Thyroid gland (tissue), 4 donors: ENCODE data around the gene MAJIN.

Source experiments
- CTCF ChIP-seq, 6 experiments: fragments of 200-600 bp in 3 of 6; fragments of 450-650 bp in 3 of 6; sonication (generic) in 3 of 6; IDR thresholded peaks; one replicate each; pipeline ENCODE4 v1.5.1; 2016 to 2019; ENCODE audit warnings: antibody characterized with exemption in 6 of 6, mild to moderate bottlenecking in 2 of 6, inconsistent platforms in 1 of 6, moderate library complexity in 1 of 6
- POLR2A ChIP-seq, 2 donors: fragments of 450-650 bp; IDR thresholded peaks; one replicate each; pipeline ENCODE4 v1.6.1; 2017; ENCODE audit warnings: antibody characterized with exemption in 2 of 2, mild to moderate bottlenecking in 2 of 2, moderate library complexity in 1 of 2

GRCh38 chr11:64890522-64890939 is 81.4 kb downstream of the MAJIN start:
- TF ChIP-seq CTCF (IDR thresholded peaks at IDR 0.05) (no peak), POLR2A (IDR thresholded peaks at IDR 0.05) (no peak)
